B cell (primary cell): ENCODE data around the gene CSMD2.

Experiments used
- EZH2 ChIP-seq: IDR thresholded peaks from 2 replicates; pipeline ENCODE4 v1.6.1; 2012; ENCODE audit warnings: borderline replicate concordance, low read depth, mild to moderate bottlenecking, moderate library complexity, low read length; ENCODE audit not compliant: insufficient read depth, poor library complexity, severe bottlenecking
- TF ChIP-seq, protein P1 (sequence below): fragments of 200-600 bp; IDR thresholded peaks from one replicate; pipeline ENCODE4 v1.8.0; 2022; ENCODE audit warnings: antibody characterized with exemption, mild to moderate bottlenecking

DNA sequence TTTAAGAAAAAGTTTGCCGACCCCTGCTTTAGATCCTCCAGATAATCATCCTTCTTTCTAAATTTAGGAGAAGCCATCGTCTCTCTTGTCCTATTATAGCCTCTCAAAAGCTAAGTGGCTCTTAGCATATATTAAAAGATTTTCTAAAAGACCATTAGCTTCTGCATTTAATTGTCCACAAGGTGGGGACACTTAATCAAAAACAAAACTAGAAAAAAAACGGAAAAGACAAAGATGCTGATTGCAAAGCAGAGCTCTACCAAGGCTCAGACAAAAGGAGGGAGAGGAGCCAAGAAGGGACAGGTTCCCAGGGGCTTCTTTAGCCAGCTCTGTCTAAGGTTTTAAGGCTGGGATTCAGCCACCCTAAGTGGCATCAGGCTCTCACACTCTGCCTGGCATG, 429.4 kb downstream of the CSMD2 start:
- TF ChIP-seq, protein P1, sequence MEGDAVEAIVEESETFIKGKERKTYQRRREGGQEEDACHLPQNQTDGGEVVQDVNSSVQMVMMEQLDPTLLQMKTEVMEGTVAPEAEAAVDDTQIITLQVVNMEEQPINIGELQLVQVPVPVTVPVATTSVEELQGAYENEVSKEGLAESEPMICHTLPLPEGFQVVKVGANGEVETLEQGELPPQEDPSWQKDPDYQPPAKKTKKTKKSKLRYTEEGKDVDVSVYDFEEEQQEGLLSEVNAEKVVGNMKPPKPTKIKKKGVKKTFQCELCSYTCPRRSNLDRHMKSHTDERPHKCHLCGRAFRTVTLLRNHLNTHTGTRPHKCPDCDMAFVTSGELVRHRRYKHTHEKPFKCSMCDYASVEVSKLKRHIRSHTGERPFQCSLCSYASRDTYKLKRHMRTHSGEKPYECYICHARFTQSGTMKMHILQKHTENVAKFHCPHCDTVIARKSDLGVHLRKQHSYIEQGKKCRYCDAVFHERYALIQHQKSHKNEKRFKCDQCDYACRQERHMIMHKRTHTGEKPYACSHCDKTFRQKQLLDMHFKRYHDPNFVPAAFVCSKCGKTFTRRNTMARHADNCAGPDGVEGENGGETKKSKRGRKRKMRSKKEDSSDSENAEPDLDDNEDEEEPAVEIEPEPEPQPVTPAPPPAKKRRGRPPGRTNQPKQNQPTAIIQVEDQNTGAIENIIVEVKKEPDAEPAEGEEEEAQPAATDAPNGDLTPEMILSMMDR = no peak
- TF ChIP-seq EZH2 = no peak
